Body of pancreas (tissue), 4 donors: Measurements from ENCODE around the gene GLP2R. TPM values are rescaled to one million over a fixed set of nuclear protein-coding genes. Genes with fewer than 3 reads are reported as not detected.
A peak's percentile ranks its signal among the peaks of the same experiment; 100 is the strongest.

Source experiments
- ATAC-seq: fragments of 150-250 bp; one replicate; pipeline ENCODE4 v1.9.1; 2016
- DNase-seq, 4 donors: peaks; one replicate each; pipeline ENCODE4 v3.0.0-alpha.2; 2019
- H3K27ac ChIP-seq, 4 donors: fragments of 200-600 bp; sonication (generic); 1 replicate in 3 of 4; 2 replicates in 1 of 4; pipeline versions ENCODE4 v1.5.1 to v1.6.1; 2016 to 2019; ENCODE audit warnings: mild to moderate bottlenecking in 1 of 4, mixed read lengths in 1 of 4, moderate library complexity in 1 of 4
- H3K27me3 ChIP-seq, 2 donors: fragments of 200-600 bp; sonication (generic); one replicate each; pipeline ENCODE4 v1.6.0; 2016; ENCODE audit warnings: mild to moderate bottlenecking in 1 of 2
- H3K36me3 ChIP-seq, 2 donors: fragments of 200-600 bp; sonication (generic); replicated peaks in 1 of 2; 2 replicates each; pipeline ENCODE4 v1.5.1; 2016; ENCODE audit warnings: low read depth in 2 of 2; ENCODE audit not compliant: insufficient read depth in 1 of 2
- H3K4me1 ChIP-seq: fragments of 200-600 bp; sonication (generic); one replicate; pipeline ENCODE4 v1.6.0; 2016
- H3K4me3 ChIP-seq, 2 donors: fragments of 200-600 bp; sonication (generic); 1 replicate in 1 of 2; 2 replicates in 1 of 2; pipeline ENCODE4 v1.5.1; 2016 to 2019
- H3K9me3 ChIP-seq, 3 donors: fragments of 200-600 bp; sonication (generic); 1 replicate in 2 of 3; 2 replicates in 1 of 3; pipeline ENCODE4 v1.5.1; 2016
- POLR2A ChIP-seq, 3 donors: fragments of 450-650 bp; IDR thresholded peaks; one replicate each; pipeline ENCODE4 v1.6.1; 2016; ENCODE audit warnings: antibody characterized with exemption in 3 of 3, mild to moderate bottlenecking in 2 of 3
- WGBS, 2 donors: methylation state at CpG; one replicate each; pipeline ENCODE4 v1.1.5; 2017; 5-methylcytosine and 5-hydroxymethylcytosine counted together
- intact Hi-C: fragments of 100-400 bp; cut with DNase I; formaldehyde crosslinking; loops from one replicate; pipeline ENCODE4 v1.15.1; 2023
- total RNA-seq, 2 donors: library from RNA; depleted of rRNA; stranded (reverse); fragments of >200 nt; gene quantifications; one replicate each; pipeline ENCODE4 v1.1.0, GENCODE V29; 2016
- TF ChIP-seq, protein P1 (sequence below), 7 experiments: fragments of 450-650 bp in 4 of 7; fragments of 200-600 bp in 3 of 7; sonication (generic) in 3 of 7; IDR thresholded peaks; one replicate each; pipeline ENCODE4 v1.5.1; 2016 to 2019; ENCODE audit warnings: antibody characterized with exemption in 7 of 7

Gene GLP2R
- total RNA-seq, 2 donors from 2014 or later: 4.6 to 4.7 TPM

GRCh38 chr17:9898812-9899211 lies 73.1 kb downstream of the GLP2R start:
- Histone ChIP-seq H3K36me3 (no peaks in the 10 kb centered on the region), H3K27me3 (no peaks in the 10 kb centered on the region), H3K4me3 (no peak overlapping the region), H3K9me3 (no peaks in the 10 kb centered on the region), H3K4me1 (no peaks in the 10 kb centered on the region), H3K27ac (peak overlapping the region in 1 of 4 donors; percentile 30)
- no peak for DNase-seq
- no peak for ATAC-seq
- 72 to 76% methylated on average over 8 of the region's 8 CpGs for WGBS, 2 donors
- intact Hi-C loops: no loop called here
- TF ChIP-seq POLR2A (IDR thresholded peaks at IDR 0.05): no peak
- TF ChIP-seq, protein P1, sequence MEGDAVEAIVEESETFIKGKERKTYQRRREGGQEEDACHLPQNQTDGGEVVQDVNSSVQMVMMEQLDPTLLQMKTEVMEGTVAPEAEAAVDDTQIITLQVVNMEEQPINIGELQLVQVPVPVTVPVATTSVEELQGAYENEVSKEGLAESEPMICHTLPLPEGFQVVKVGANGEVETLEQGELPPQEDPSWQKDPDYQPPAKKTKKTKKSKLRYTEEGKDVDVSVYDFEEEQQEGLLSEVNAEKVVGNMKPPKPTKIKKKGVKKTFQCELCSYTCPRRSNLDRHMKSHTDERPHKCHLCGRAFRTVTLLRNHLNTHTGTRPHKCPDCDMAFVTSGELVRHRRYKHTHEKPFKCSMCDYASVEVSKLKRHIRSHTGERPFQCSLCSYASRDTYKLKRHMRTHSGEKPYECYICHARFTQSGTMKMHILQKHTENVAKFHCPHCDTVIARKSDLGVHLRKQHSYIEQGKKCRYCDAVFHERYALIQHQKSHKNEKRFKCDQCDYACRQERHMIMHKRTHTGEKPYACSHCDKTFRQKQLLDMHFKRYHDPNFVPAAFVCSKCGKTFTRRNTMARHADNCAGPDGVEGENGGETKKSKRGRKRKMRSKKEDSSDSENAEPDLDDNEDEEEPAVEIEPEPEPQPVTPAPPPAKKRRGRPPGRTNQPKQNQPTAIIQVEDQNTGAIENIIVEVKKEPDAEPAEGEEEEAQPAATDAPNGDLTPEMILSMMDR (IDR thresholded peaks at IDR 0.05): no peak

- Histone ChIP-seq H3K4me3 (no peak overlapping the region), H3K9me3 (no peaks in the 10 kb centered on the region), H3K27ac (peak overlapping the region in 1 of 4 donors; percentile 30), H3K36me3 (no peaks in the 10 kb centered on the region), H3K4me1 (no peaks in the 10 kb centered on the region), H3K27me3 (no peaks in the 10 kb centered on the region)
- TF ChIP-seq, protein P1 (IDR thresholded peaks at IDR 0.05): no peak
- TF ChIP-seq POLR2A (IDR thresholded peaks at IDR 0.05): no peak
- intact Hi-C loops: no loop called here
- DNase-seq (peak; percentile 34 to 53 (median 39)), ATAC-seq (peak; percentile 62)
- 60 to 71% methylated on average over 21 of the region's 21 CpGs for WGBS, 2 donors
These were observed 73.7 kb downstream of the GLP2R start for GRCh38 chr17:9899280-9900043.

DNA sequence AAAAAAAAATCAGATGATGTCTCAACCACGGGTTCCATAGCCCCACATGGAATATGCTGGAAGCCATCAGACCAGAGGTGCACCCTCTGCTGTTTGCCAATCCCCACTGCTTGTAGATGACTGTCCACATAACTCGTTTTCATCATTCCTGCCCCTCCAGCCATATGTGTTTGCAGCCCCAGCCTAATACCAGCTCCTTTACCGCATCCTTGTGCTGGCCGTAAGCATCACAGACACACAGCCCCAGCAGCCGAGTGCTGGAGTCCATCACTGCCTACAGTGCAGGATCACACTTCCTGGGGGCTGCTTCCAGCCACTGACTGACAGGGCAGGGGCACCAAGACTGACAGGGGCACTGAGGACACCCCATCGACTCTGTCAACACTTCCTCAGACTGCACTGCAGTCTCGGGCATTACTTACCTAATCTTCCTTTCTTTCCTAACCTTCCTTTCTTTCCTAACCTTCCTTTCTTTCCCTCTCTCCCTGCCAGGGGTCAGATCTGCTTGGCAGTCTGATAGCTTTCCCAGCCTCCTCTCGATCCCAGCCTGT lies 74.4 kb downstream of the GLP2R start:
- Histone ChIP-seq H3K9me3 (no peaks in the 10 kb centered on the region), H3K4me1 (no peaks in the 10 kb centered on the region), H3K4me3 (no peak overlapping the region), H3K36me3 (no peaks in the 10 kb centered on the region), H3K27me3 (no peaks in the 10 kb centered on the region), H3K27ac (peak overlapping the region in 1 of 4 donors; percentile 36)
- WGBS, 2 donors: 15 to 44% methylated on average over 8 of the region's 8 CpGs
- ATAC-seq (no peak), DNase-seq (peak in 1 of 4 donors; percentile 19)
- TF ChIP-seq, protein P1 (IDR thresholded peaks at IDR 0.05): no peak
- no peak for TF ChIP-seq POLR2A (IDR thresholded peaks at IDR 0.05)
- intact Hi-C loops: no loop called here

GRCh38 chr17:9900784-9901183 lies 75.1 kb downstream of the GLP2R start:
- DNase-seq (peak in 1 of 4 donors; percentile 12), ATAC-seq (no peak)
- intact Hi-C loops: no loop called here
- H3K36me3 ChIP-seq: no peaks in the 10 kb centered on the region
- H3K4me3 ChIP-seq: no peak overlapping the region
- 41 to 52% methylated on average over 8 of the region's 8 CpGs for WGBS, 2 donors
- no peaks in the 10 kb centered on the region for H3K9me3 ChIP-seq
- H3K4me1 ChIP-seq: no peaks in the 10 kb centered on the region
- H3K27me3 ChIP-seq: no peaks in the 10 kb centered on the region
- H3K27ac ChIP-seq: no peak overlapping the region
- TF ChIP-seq, protein P1 (IDR thresholded peaks at IDR 0.05): no peak
- no peak for TF ChIP-seq POLR2A (IDR thresholded peaks at IDR 0.05)
